Stimulated activated CD4-positive, alpha-beta T cell treated with anti-CD3 and anti-CD28 coated beads, Interleukin-12 subunit alpha, Interleukin-12 subunit beta, amount 100 ng/mL, for 4 hours (primary cell): ENCODE data around the gene TMEM270.

Source experiments
- DNase-seq: peaks from one replicate; pipeline ENCODE4 v3.0.0-alpha.2; 2020

Gene TMEM270

DNA sequence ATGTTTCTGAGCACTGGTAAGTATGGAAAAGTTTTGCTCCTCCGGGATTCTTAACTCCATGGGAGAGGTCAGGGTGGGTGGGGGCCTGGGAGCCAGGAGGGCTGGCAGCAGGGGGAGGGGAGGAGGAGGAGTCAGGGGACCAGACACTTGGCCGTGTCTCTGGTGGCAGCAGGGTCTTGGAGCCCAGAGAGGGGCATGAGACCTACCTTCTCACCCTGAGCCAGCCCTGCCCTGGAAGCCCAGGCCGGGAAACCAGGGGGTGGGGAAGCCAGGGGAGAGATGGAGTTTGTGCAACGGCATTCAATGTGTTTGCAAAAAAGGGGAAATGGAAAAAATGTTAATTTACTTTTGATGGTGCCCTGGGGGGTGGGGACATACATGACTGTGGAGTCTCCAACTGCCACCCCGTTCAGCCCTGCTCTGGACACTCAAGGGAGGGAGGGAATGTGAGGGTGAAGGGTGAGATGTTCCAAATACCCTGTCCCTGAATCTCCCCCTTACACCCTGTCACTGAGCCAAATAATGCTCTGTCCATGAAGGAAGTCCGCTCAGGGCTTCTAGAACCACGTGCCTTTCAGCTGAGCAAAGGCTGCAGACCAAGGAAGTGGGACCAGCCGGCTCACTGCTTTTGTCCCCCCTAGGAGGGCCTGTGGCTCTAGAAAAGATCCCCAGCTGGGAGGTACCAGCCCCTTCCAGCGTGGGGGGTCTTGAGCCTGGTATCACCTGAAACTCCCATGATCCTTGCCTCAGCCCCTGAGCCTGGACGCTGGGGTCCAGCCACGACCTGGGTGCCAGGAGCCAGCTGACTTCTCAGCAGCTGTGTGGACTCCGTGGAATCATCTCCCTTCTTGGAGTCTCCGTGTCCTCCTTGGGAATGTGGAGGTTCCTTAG lies 48.3 kb downstream of the TMEM270 start:
- DNase-seq, result no peak

- no peak for DNase-seq
Observed at GRCh38 chr7:73909996-73910395, 49.0 kb downstream of the TMEM270 start.

DNA sequence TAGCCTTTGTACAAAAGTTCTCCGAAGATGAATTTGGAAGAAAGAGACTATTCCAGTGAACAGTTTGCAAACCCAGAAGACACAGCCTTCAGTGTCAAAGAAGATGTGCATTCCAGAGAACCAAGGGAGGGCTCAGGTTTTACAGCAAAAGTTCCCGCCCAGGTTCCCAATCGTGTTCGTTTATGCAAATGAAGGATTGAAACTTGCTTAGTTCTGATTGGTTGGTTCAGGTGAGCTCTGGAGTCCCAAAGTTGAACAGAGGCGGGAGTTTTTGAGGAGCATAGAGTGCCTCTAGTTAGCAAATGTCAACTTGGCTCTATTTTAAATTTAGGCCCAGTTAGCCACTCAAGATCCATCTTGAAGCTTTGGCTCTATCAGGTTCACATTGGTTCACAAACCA lies 51.3 kb downstream of the TMEM270 start:
- DNase-seq, result no peak
